GM23248 (cell line): ENCODE measurements around the gene MAN2B2. TPM values are rescaled to one million over a fixed set of nuclear protein-coding genes. Genes with fewer than 3 reads are reported as not detected.

Source experiments
- DNase-seq: peaks from one replicate; pipeline ENCODE4 v3.0.0-alpha.2; 2015
- H2AFZ ChIP-seq: fragments of 200-600 bp; sonication (generic); 2 replicates; pipeline ENCODE4 v1.6.1; 2016; ENCODE audit warnings: antibody characterized with exemption
- H3F3A ChIP-seq: fragments of 200-600 bp; sonication (generic); 2 replicates; pipeline ENCODE4 v1.6.1; 2016; ENCODE audit warnings: mild to moderate bottlenecking, antibody characterized with exemption, mixed run types; ENCODE audit not compliant: insufficient read depth
- H3K27ac ChIP-seq: fragments of 200-600 bp; sonication (generic); 2 replicates; pipeline ENCODE4 v1.5.1; 2016; ENCODE audit warnings: mild to moderate bottlenecking
- H3K27me3 ChIP-seq: fragments of 200-600 bp; sonication (generic); replicated peaks from 2 replicates; pipeline ENCODE4 v1.6.1; 2016; ENCODE audit warnings: mild to moderate bottlenecking; ENCODE audit not compliant: insufficient read depth
- H3K36me3 ChIP-seq: fragments of 200-600 bp; sonication (generic); 2 replicates; pipeline ENCODE4 v1.6.1; 2016; ENCODE audit warnings: low read depth, mild to moderate bottlenecking
- H3K4me1 ChIP-seq: fragments of 200-600 bp; sonication (generic); 2 replicates; pipeline ENCODE4 v1.6.1; 2016; ENCODE audit warnings: mild to moderate bottlenecking; ENCODE audit not compliant: insufficient read depth
- H3K4me2 ChIP-seq: fragments of 200-600 bp; sonication (generic); one replicate; pipeline ENCODE4 v1.6.1; 2016; ENCODE audit warnings: mild to moderate bottlenecking; ENCODE audit not compliant: unreplicated experiment
- H3K4me3 ChIP-seq: fragments of 200-600 bp; sonication (generic); 2 replicates; pipeline ENCODE4 v1.5.1; 2016; ENCODE audit warnings: mild to moderate bottlenecking
- H3K79me2 ChIP-seq: fragments of 200-600 bp; sonication (generic); 2 replicates; pipeline ENCODE4 v1.6.1; 2016; ENCODE audit warnings: mild to moderate bottlenecking; ENCODE audit not compliant: insufficient read depth
- H3K9ac ChIP-seq: fragments of 200-600 bp; sonication (generic); 2 replicates; pipeline ENCODE4 v1.6.1; 2016; ENCODE audit warnings: mild to moderate bottlenecking
- H3K9me2 ChIP-seq: fragments of 200-600 bp; sonication (generic); 2 replicates; pipeline ENCODE4 v1.6.1; 2016; ENCODE audit warnings: mixed run types, mild to moderate bottlenecking, moderate library complexity; ENCODE audit not compliant: insufficient read depth
- H3K9me3 ChIP-seq: fragments of 200-600 bp; sonication (generic); one replicate; pipeline ENCODE4 v1.6.1; 2017; ENCODE audit warnings: low read depth
- H4K20me1 ChIP-seq: fragments of 200-600 bp; sonication (generic); 2 replicates; pipeline ENCODE4 v1.6.0; 2016; ENCODE audit not compliant: insufficient read depth
- EZH2 ChIP-seq: fragments of 200-600 bp; sonication (generic); IDR thresholded peaks from 2 replicates; pipeline ENCODE4 v1.6.1; 2018; ENCODE audit warnings: antibody characterized with exemption, mild to moderate bottlenecking; ENCODE audit not compliant: insufficient read depth, poor library complexity, severe bottlenecking
- EZH2phosphoT487 ChIP-seq: fragments of 200-600 bp; sonication (generic); IDR thresholded peaks from 2 replicates; pipeline ENCODE4 v1.6.1; 2018; ENCODE audit warnings: antibody characterized with exemption, moderate library complexity, mild to moderate bottlenecking, low read depth; ENCODE audit not compliant: insufficient read depth
- WGBS, 2 experiments: methylation state at CpG; one replicate each; pipeline ENCODE4 v1.1.6; 2015 to 2017; ENCODE audit warnings: low lambda C conversion rate in 2 of 2, low coverage in 1 of 2; ENCODE audit errors: missing lambda C conversion rate in 2 of 2; 5-methylcytosine and 5-hydroxymethylcytosine counted together
- in situ Hi-C: fragments of 300-500 bp; cut with MboI; formaldehyde crosslinking; loops from 2 replicates; pipeline ENCODE4 v1.15.0; 2020
- polyA plus RNA-seq: library from polyadenylated mRNA; unstranded; fragments of >200 nt; fragmentation: Nextera tagmentation; extraction: Ambion mirVana; gene quantifications from 2 replicates; pipeline ENCODE4 v1.2.1, GENCODE V29; 2016
- total RNA-seq: library from RNA; depleted of rRNA; stranded (reverse); fragments of >200 nt; shearing (Covaris generic); gene quantifications from 2 replicates; pipeline ENCODE4 v1.2.3, GENCODE V29; 2014

The MAN2B2 gene
- total and polyA plus RNA-seq, 2 experiments from 2014 or later = 28.7 to 40.1 TPM

DNA sequence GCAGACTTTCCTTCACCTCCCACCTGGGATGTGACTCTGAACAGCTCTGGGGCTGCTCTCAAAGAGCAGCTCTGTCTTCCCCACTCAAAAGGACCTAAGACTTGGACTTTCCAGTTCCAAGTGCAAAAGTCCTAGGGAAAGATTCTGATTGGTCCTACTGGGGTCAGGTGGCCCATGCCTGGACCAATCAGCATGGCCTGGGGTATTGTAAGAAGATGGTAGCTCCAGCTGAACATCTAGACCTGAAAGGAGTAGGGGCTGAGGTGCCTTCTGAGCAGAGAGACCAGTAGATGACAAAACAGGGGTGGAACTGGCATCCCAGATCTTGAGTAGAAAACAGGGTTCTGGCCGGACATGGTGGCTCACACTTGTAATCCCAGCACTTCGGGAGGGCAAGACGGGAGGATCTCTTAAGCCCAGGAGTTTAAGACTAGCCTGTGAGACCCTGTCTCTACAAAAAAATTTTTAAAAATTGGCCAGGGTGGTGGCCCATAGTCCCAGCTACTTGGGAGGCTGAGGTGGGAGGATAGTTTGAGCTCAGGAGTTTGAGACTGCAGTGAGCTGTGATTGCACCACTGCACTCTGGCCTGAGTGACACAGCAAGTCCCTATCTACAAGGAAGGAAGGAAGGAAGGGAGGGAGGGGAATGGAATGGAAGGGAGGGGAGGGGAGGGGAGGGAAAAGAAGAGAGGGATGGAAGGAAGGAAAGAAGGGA is 38.1 kb downstream of the MAN2B2 start:
- H3F3A ChIP-seq = no peaks in the 10 kb centered on the region
- 94 to 100% methylated on average over 3 of the region's 3 CpGs for WGBS, 2 experiments

DNA sequence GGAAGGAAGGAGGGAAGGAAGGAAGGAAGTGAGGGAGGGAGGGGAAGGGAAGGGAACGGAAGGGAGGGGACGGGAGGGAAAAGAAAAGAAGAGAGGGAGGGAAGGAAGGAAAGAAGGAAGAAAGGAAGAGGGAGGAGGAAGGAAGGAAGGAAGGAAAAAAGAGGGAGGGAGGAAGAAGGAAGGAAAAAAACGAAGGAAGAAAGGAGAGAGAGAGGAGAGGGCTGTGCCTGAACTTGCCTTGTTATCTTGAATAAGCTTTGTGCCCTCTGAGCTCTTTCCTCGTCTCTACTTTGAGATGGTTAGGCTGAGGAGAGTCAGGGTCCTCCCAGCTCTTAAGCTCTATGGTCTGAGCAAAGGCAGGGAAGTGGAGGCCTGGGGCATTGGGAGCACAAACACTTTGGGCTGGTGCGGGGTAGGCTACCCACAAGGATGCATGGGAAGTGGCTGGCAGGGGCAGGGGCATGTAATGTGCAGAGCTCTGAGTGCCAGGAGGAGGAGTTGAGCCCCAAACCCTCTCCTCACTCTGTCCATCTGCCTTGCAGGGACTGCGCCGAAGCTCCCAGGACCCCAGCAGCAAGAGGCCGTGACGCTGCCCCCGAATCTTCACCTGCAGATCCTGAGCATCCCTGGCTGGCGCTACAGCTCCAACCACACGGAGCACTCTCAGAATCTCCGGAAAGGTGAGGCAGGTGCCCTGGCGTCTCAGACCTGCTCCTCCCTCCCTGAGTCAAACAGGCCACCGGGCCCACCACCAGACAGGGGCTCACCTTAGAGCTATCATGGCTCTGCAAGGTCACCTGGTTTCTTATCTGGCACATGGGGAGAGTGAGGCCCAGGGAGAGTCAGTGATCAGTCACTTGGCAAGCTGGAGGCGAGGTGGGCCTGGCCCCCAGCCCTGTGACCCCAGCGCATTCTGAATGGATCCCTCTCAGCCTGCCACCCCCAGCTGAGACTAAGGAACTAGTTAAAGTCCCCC is 39.0 kb downstream of the MAN2B2 start:
- in situ Hi-C loops = no loop called here
- Histone ChIP-seq H3K4me2 (no peak overlapping the region), H3K4me1 (no peaks in the 10 kb centered on the region), H3K36me3 (no peaks in the 10 kb centered on the region), H4K20me1 (no peaks in the 10 kb centered on the region), H3K9me3 (no peaks in the 10 kb centered on the region), H3K9me2 (no peaks in the 10 kb centered on the region), H3K9ac (no peak overlapping the region), H3F3A (no peaks in the 10 kb centered on the region), H3K27ac (no peak overlapping the region), H3K79me2 (no peaks in the 10 kb centered on the region), H3K4me3 (no peak overlapping the region), H2AFZ (no peak overlapping the region), H3K27me3 (no peaks in the 10 kb centered on the region)
- DNase-seq = no peak
- WGBS, 2 experiments = 89% methylated on average over 16 to 17 of the region's 17 CpGs
- TF ChIP-seq EZH2phosphoT487 = no peak
- TF ChIP-seq EZH2 = no peak

More for the DNA sequence above, 38.1 kb downstream of the MAN2B2 start:
- Histone ChIP-seq H3K9me3 (no peaks in the 10 kb centered on the region), H3K27me3 (no peaks in the 10 kb centered on the region), H3K9me2 (no peaks in the 10 kb centered on the region), H3K79me2 (no peaks in the 10 kb centered on the region), H3K4me2 (no peak overlapping the region), H3K4me3 (no peak overlapping the region), H4K20me1 (no peaks in the 10 kb centered on the region), H3K4me1 (no peaks in the 10 kb centered on the region), H3K9ac (no peak overlapping the region), H3K27ac (no peak overlapping the region), H3K36me3 (no peaks in the 10 kb centered on the region), H2AFZ (no peak overlapping the region)
- TF ChIP-seq EZH2phosphoT487 = no peak
- TF ChIP-seq EZH2 = no peak
- no peak for DNase-seq
- in situ Hi-C loops = no loop called here

DNA sequence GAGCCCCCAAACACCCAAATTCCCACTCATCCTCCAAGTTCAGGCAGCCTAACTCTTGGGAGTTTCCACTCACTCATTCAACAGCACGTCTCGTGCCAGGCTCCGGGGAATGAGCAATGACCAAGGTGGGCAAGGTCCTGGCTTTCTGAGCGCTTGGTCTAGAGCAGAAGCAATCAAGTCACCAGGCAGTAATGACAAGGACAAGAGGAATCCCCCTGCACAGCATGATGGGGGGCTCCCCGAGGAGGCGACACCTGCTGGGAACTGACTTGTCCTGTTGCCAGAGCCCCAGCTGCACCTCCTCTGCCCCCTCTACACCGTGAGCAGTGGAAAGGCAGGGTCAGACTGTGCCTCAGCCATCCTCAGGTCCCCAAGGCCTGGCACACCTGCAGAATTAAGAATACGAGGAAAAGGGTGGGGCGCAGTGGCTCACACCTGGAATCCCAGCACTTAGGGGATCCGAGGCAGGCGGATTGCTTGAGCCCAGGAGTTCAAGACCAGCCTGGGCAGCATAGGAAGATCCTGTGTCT is 39.8 kb downstream of the MAN2B2 start:
- Histone ChIP-seq H3K4me2 (no peak overlapping the region), H3K36me3 (no peaks in the 10 kb centered on the region), H3K79me2 (no peaks in the 10 kb centered on the region), H3K27me3 (no peaks in the 10 kb centered on the region), H3K4me1 (no peaks in the 10 kb centered on the region), H3K9ac (no peak overlapping the region), H4K20me1 (no peaks in the 10 kb centered on the region), H3K4me3 (no peak overlapping the region), H3K27ac (no peak overlapping the region), H3F3A (no peaks in the 10 kb centered on the region), H3K9me3 (no peaks in the 10 kb centered on the region), H2AFZ (no peak overlapping the region), H3K9me2 (no peaks in the 10 kb centered on the region)
- WGBS, 2 experiments = 79 to 81% methylated on average over 11 of the region's 11 CpGs
- TF ChIP-seq EZH2phosphoT487 (no peak), EZH2 (no peak)
- in situ Hi-C loops = no loop called here
- DNase-seq = no peak

DNA sequence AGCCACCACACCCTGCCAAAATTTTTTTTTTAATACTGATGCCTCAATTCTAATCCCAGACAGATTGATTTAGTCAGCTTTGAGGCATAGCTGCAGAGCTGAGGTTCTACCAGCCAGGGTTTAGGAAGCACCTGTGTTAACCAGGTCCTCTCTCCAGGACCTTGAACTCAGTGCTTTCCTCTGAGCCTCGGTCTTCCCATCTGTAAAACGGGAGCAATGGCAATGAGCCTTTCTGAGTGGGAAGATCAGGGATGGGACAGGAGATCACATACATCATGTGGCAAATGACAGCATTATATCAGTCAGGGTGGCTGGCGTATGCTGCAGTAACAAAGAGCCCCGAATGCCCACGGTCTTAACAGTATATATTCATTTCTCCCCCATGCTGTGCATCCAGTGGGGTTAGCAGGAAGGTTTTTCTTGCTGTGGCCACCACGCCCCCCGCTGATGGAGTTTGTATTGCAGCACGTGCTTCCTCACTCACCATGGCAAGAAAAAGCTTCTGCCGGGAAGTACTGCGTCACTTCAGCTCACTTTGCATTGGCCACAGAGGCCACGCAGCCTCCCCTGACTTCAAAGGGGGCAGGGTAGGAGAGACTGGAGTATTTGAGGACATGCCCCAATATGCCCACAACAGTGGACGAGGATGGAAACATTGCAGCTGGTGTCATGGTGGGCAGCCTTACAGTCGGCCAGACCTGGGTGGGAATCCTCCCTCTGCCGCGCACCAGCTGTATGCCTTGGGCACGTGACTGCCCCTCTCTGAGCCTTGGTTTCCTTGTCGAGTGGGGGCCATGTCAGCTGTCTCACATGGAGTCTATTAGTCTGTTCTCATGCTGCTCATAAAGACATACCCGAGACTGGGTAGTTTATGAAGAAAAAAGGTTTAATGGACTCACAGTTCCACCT is 41.4 kb downstream of the MAN2B2 start:
- H3K79me2 ChIP-seq = no peaks in the 10 kb centered on the region
- H3K4me1 ChIP-seq = no peaks in the 10 kb centered on the region
- TF ChIP-seq EZH2phosphoT487 = no peak
- no peak for TF ChIP-seq EZH2
- no peak overlapping the region for H3K27ac ChIP-seq
- no peaks in the 10 kb centered on the region for H4K20me1 ChIP-seq
- no peaks in the 10 kb centered on the region for H3K27me3 ChIP-seq
- no peaks in the 10 kb centered on the region for H3K9me3 ChIP-seq
- no peaks in the 10 kb centered on the region for H3K9me2 ChIP-seq
- H3K9ac ChIP-seq = no peak overlapping the region
- H3K4me2 ChIP-seq = no peak overlapping the region
- in situ Hi-C loops = no loop called here
- DNase-seq = no peak
- no peak overlapping the region for H2AFZ ChIP-seq
- 91 to 92% methylated on average over 18 of the region's 18 CpGs for WGBS, 2 experiments
- H3F3A ChIP-seq = no peaks in the 10 kb centered on the region
- H3K36me3 ChIP-seq = no peaks in the 10 kb centered on the region
- no peak overlapping the region for H3K4me3 ChIP-seq
